ENCODE data around the gene HIGD1A. TPM values are rescaled to one million over a fixed set of nuclear protein-coding genes. Genes with fewer than 3 reads are reported as not detected.

The HIGD1A gene
- total RNA-seq, 1 experiment from 2014 or later, result 77.6 TPM

- Histone ChIP-seq H2BK12ac (ENCODE audit: insufficient read length, low read depth, low read length) (no peak overlapping the region), H3K9ac (ENCODE audit: extremely low read depth, insufficient read length, low read length) (no peak overlapping the region), H3K79me1 (ENCODE audit: insufficient read depth, low read depth, low read length, poor library complexity, severe bottlenecking) (peaks cover 5% of the 10 kb centered on the region), H3K27me3 (ENCODE audit: insufficient read depth, low read length) (no peaks in the 10 kb centered on the region), H4K5ac (ENCODE audit: insufficient read length, low read depth, low read length) (no peak overlapping the region), H3K4me2 (ENCODE audit: insufficient read depth, insufficient read length, low read length) (no peak overlapping the region), H2BK120ac (ENCODE audit: low read depth, low read length, poor library complexity, severe bottlenecking) (no peak overlapping the region), H4K91ac (ENCODE audit: insufficient read length, low read depth, low read length) (no peak overlapping the region), H3K18ac (ENCODE audit: insufficient read length, low read depth, low read length) (no peak overlapping the region), H3K23me2 (ENCODE audit: insufficient read length, low read depth, low read length, poor library complexity, severe bottlenecking) (no peaks in the 10 kb centered on the region), H3K27ac (ENCODE audit: insufficient read length, low read depth, low read length) (no peak overlapping the region), H2BK20ac (ENCODE audit: low read depth, low read length, poor library complexity, severe bottlenecking) (no peak overlapping the region), H3K79me2 (ENCODE audit: insufficient read depth, low read length) (peaks cover 5% of the 10 kb centered on the region; the same call in 1 of the 2 replicates), H2AK5ac (ENCODE audit: insufficient read length, low read length) (no peak overlapping the region), H3K9me3 (ENCODE audit: control insufficient read depth, low read depth, low read length) (no peaks in the 10 kb centered on the region), H4K20me1 (ENCODE audit: control insufficient read depth, insufficient read depth, insufficient read length) (no peaks in the 10 kb centered on the region), H2BK5ac (ENCODE audit: insufficient read length, low read length) (no peak overlapping the region), H3K4ac (ENCODE audit: low read depth, low read length) (no peak overlapping the region), H3K23ac (ENCODE audit: insufficient read length, low read depth, low read length) (no peak overlapping the region), H2BK15ac (ENCODE audit: low read depth, low read length) (no peak overlapping the region), H4K8ac (replicated peaks; ENCODE audit: insufficient read length, low read depth, low read length) (no peak overlapping the region), H3K14ac (ENCODE audit: insufficient read depth, low read length) (no peak overlapping the region), H3K4me1 (ENCODE audit: insufficient read depth, low read length) (no peaks in the 10 kb centered on the region; the same call in 1 of the 2 replicates), H2AFZ (ENCODE audit: low read length) (no peak overlapping the region), H3K56ac (ENCODE audit: insufficient read length, low read depth, low read length) (no peak overlapping the region), H3T11ph (ENCODE audit: low read length) (no peak overlapping the region)
- Mint-ChIP-seq H3K27ac (peak overlapping the region; percentile 2 to 76 (median 66); a peak in 3 of 7 replicates), H3K9me3 (no peaks in the 10 kb centered on the region), H3K4me3 (no peak overlapping the region), H3K4me1 (peaks cover 26 to 30% of the 10 kb centered on the region in 2 experiments), H3K36me3 (ENCODE audit: insufficient read depth in 1 of 3, low read depth in 3 of 3) (peaks cover 14 to 30% (median 27%) of the 10 kb centered on the region in 3 experiments), H3K27me3 (ENCODE audit: low read depth) (no peaks in the 10 kb centered on the region)
- peak; percentile 30 for DNase-seq
- TF ChIP-seq CTCF (conservative IDR thresholded peaks at IDR 0.05), result no peak
- no CpG with 5 or more reads among the region's 5 CpGs for WGBS (ENCODE audit: extremely low coverage, insufficient read length, low lambda C conversion rate)
These were observed 7.9 kb downstream of the HIGD1A start for GRCh38 chr3:42796332-42796885.
